Fibroblast of gingiva (primary cell): ENCODE results near the gene CD28.
"Not testable (repeated sequence)": the region's sequence is repeated elsewhere in the genome, so short reads cannot be mapped to it uniquely, and the experiment has no call there.

Experiments used
- DNase-seq: peaks from one replicate; pipeline ENCODE4 v3.0.0-alpha.2; 2011; ENCODE audit warnings: low read depth

Gene CD28

GRCh38 chr2:203748331-203749126 is 42.1 kb downstream of the CD28 start:
- DNase-seq: no peak

- DNase-seq: no peak
These were observed 44.1 kb downstream of the CD28 start for GRCh38 chr2:203750346-203751068.

GRCh38 chr2:203751685-203752271 is 45.3 kb downstream of the CD28 start:
- DNase-seq: peak; percentile 47

- DNase-seq: no peak
These were observed 49.7 kb downstream of the CD28 start for GRCh38 chr2:203756161-203756560.

- peak; percentile 30 for DNase-seq
These were observed 52.6 kb downstream of the CD28 start for GRCh38 chr2:203758841-203759689.

- DNase-seq: peak; percentile 61
These were observed 53.4 kb downstream of the CD28 start for GRCh38 chr2:203759690-203760365.

GRCh38 chr2:203761121-203761520 is 54.7 kb downstream of the CD28 start:
- no peak for DNase-seq

GRCh38 chr2:203763241-203763937 is 57.0 kb downstream of the CD28 start:
- no peak for DNase-seq

GRCh38 chr2:203763938-203764664 is 57.7 kb downstream of the CD28 start:
- DNase-seq: no peak

GRCh38 chr2:203772456-203773165 is 66.2 kb downstream of the CD28 start:
- no peak for DNase-seq

GRCh38 chr2:203774760-203775159 is 68.3 kb downstream of the CD28 start:
- DNase-seq: no peak

- no peak for DNase-seq
These were observed 69.2 kb downstream of the CD28 start for GRCh38 chr2:203775684-203776083.

- no peak for DNase-seq
These were observed 70.6 kb downstream of the CD28 start for GRCh38 chr2:203777030-203777429.

GRCh38 chr2:203779477-203780073 is 73.1 kb downstream of the CD28 start:
- not testable (repeated sequence) for DNase-seq

- no peak for DNase-seq
These were observed 73.8 kb downstream of the CD28 start for GRCh38 chr2:203780231-203780630.

- no peak for DNase-seq
These were observed 74.7 kb downstream of the CD28 start for GRCh38 chr2:203781151-203781550.

GRCh38 chr2:203782262-203782976 is 76.0 kb downstream of the CD28 start:
- DNase-seq: peak; percentile 81

GRCh38 chr2:203783496-203784203 is 77.2 kb downstream of the CD28 start:
- peak; percentile 60 for DNase-seq
